Neural cell (in vitro differentiated cells): ENCODE measurements around the gene GRIN3A.

Experiments
- EP300 ChIP-seq: fragments of 450-650 bp; conservative IDR thresholded peaks from 2 replicates; pipeline ENCODE4 v1.6.1; 2014; ENCODE audit warnings: antibody characterized with exemption, mild to moderate bottlenecking, moderate library complexity; ENCODE audit not compliant: poor library complexity, severe bottlenecking
- TF ChIP-seq, protein P1 (sequence below): IDR thresholded peaks from 2 replicates; pipeline ENCODE4 v1.6.1; 2012; ENCODE audit warnings: borderline replicate concordance

DNA sequence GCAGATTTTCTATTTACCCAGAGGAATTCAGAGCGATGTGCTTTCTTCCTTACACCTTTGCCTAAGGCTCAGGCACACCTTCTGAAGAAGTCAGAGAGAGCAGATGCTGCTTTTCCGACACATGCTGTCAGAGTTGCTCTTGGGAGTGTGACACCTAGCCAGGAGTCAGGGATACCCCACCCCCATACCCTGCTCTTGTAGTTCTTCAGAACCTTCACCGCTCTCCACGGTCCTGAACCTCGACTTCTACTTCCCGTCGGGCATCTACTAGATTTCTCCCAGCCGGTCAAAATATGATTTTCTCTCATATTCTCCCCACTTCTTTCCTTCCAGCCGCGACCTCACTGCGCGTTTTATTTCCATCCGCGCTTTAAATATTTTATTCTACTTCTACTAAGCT, 1.7 kb downstream of the GRIN3A start:
- TF ChIP-seq EP300, result no peak
- TF ChIP-seq, protein P1, sequence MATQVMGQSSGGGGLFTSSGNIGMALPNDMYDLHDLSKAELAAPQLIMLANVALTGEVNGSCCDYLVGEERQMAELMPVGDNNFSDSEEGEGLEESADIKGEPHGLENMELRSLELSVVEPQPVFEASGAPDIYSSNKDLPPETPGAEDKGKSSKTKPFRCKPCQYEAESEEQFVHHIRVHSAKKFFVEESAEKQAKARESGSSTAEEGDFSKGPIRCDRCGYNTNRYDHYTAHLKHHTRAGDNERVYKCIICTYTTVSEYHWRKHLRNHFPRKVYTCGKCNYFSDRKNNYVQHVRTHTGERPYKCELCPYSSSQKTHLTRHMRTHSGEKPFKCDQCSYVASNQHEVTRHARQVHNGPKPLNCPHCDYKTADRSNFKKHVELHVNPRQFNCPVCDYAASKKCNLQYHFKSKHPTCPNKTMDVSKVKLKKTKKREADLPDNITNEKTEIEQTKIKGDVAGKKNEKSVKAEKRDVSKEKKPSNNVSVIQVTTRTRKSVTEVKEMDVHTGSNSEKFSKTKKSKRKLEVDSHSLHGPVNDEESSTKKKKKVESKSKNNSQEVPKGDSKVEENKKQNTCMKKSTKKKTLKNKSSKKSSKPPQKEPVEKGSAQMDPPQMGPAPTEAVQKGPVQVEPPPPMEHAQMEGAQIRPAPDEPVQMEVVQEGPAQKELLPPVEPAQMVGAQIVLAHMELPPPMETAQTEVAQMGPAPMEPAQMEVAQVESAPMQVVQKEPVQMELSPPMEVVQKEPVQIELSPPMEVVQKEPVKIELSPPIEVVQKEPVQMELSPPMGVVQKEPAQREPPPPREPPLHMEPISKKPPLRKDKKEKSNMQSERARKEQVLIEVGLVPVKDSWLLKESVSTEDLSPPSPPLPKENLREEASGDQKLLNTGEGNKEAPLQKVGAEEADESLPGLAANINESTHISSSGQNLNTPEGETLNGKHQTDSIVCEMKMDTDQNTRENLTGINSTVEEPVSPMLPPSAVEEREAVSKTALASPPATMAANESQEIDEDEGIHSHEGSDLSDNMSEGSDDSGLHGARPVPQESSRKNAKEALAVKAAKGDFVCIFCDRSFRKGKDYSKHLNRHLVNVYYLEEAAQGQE, result no peak
